GDM1 (cell line): ENCODE data around the gene DICER1.

Source experiments
- DNase-seq: peaks from one replicate; lab custom pipeline; 2025; lab: John Stamatoyannopoulos, UW

The DICER1 gene

GRCh38 chr14:95122621-95122945, 34.7 kb downstream of the DICER1 start:
- no peak for DNase-seq

GRCh38 chr14:95121911-95122620, 35.3 kb downstream of the DICER1 start:
- DNase-seq = no peak

- no peak for DNase-seq
Measured at GRCh38 chr14:95119336-95119735, 38.0 kb downstream of the DICER1 start.

- DNase-seq = no peak
Measured at GRCh38 chr14:95117937-95118721, 39.2 kb downstream of the DICER1 start.

GRCh38 chr14:95113476-95113875, 43.9 kb downstream of the DICER1 start:
- DNase-seq = no peak

- no peak for DNase-seq
Measured at GRCh38 chr14:95111507-95112164, 45.7 kb downstream of the DICER1 start.

GRCh38 chr14:95110178-95110577, 47.2 kb downstream of the DICER1 start:
- no peak for DNase-seq

- no peak for DNase-seq
Measured at GRCh38 chr14:95107711-95108110, 49.6 kb downstream of the DICER1 start.

- no peak for DNase-seq
Measured at GRCh38 chr14:95106971-95107370, 50.4 kb downstream of the DICER1 start.

GRCh38 chr14:95104911-95105310, 52.4 kb downstream of the DICER1 start:
- DNase-seq = no peak

GRCh38 chr14:95102680-95103044, 54.7 kb downstream of the DICER1 start:
- no peak for DNase-seq

GRCh38 chr14:95101736-95102679, 55.3 kb downstream of the DICER1 start:
- no peak for DNase-seq

- DNase-seq = no peak
Measured at GRCh38 chr14:95098984-95099599, 58.2 kb downstream of the DICER1 start.

GRCh38 chr14:95097385-95097784, 59.9 kb downstream of the DICER1 start:
- no peak for DNase-seq

- no peak for DNase-seq
Measured at GRCh38 chr14:95096476-95096875, 60.9 kb downstream of the DICER1 start.

- no peak for DNase-seq
Measured at GRCh38 chr14:95095996-95096395, 61.3 kb downstream of the DICER1 start.

GRCh38 chr14:95092723-95093122, 64.6 kb downstream of the DICER1 start:
- no peak for DNase-seq

- no peak for DNase-seq
Measured at GRCh38 chr14:95091581-95091980, 65.7 kb downstream of the DICER1 start.

GRCh38 chr14:95088665-95089064, 68.7 kb downstream of the DICER1 start:
- DNase-seq = no peak

- DNase-seq = no peak
Measured at GRCh38 chr14:95087619-95088018, 69.7 kb downstream of the DICER1 start.

GRCh38 chr14:95085321-95085720, 72.0 kb downstream of the DICER1 start:
- no peak for DNase-seq

- DNase-seq = no peak
Measured at GRCh38 chr14:95078867-95079266, 78.5 kb downstream of the DICER1 start.
